ENCODE data around the gene SBK1. TPM values are rescaled to one million over a fixed set of nuclear protein-coding genes. Genes with fewer than 3 reads are reported as not detected.

The SBK1 gene
- total and polyA plus RNA-seq, 2 of the 4 experiments (the other 2 are of a cell fraction): under 0.01 to 0.05 TPM

DNA sequence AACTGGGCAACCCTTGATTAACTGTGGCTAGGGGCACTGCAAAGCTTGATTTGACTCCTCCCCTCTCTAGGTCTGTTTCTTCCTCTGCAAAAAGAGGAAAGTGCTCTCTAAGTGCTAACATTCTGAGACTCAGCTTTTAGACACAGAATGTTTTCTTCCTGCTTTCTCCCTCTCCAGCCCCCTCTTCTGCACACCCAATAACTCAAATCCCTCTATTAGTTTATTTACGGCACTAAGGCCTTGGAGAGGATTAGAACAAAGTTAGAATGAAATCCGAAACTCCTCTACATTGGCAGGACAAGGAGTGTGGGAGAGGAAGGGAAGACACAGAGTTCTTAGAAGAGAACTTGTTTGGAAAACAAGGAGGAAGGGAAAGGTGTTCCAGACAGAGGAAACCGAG lies 3.3 kb upstream of the SBK1 start:
- Histone ChIP-seq H4K20me1 (ENCODE audit: insufficient read depth, low read length) (0 out of 2 replicates have a peak, but pooled peaks cover 1% of the 10 kb centered on the region), H3K79me1 (ENCODE audit: low read depth in 1 of 2, low read length in 2 of 2) (no peaks in the 10 kb centered on the region), H2BK120ac (ENCODE audit: low read depth, low read length) (no peak overlapping the region), H4K5ac (ENCODE audit: low read depth, low read length) (no peak overlapping the region), H3K23ac (ENCODE audit: low read depth, low read length) (no peak overlapping the region), H2AK5ac (ENCODE audit: low read depth, low read length) (no peak overlapping the region), H3K4me2 (ENCODE audit: low read depth, low read length) (no peak overlapping the region), H3K18ac (ENCODE audit: low read depth, low read length) (no peak overlapping the region), H3K56ac (ENCODE audit: extremely low read depth, insufficient read depth, low read length) (no peak overlapping the region), H3K4me3 (ENCODE audit: insufficient read depth, low read depth, low read length) (no peak overlapping the region), H4K91ac (ENCODE audit: insufficient read depth, low read depth, low read length) (no peak overlapping the region), H3K14ac (replicated peaks; ENCODE audit: low read depth, low read length) (no peak overlapping the region), H3K36me3 (ENCODE audit: control insufficient read depth, insufficient read depth, low read length) (no peaks in the 10 kb centered on the region), H3K9me1 (ENCODE audit: insufficient read depth, low read length) (peaks cover 4% of the 10 kb centered on the region; the same call in 1 of the 2 replicates), H2AFZ (replicated peaks; ENCODE audit: low read length, poor library complexity) (no peak overlapping the region), H3K9ac (ENCODE audit: low read depth, low read length) (no peak overlapping the region), H2BK20ac (ENCODE audit: low read depth, low read length) (no peak overlapping the region), H3K27ac (ENCODE audit: insufficient read depth, low read length) (no peak overlapping the region), H2AK9ac (replicated peaks; ENCODE audit: low read depth, low read length, poor library complexity) (no peak overlapping the region), H4K8ac (ENCODE audit: low read depth in 2 of 2, low read length in 2 of 2) (no peak overlapping the region), H3K27me3 (ENCODE audit: control insufficient read depth, insufficient read depth, low read length) (peaks cover 37% of the 10 kb centered on the region), H3K9me3 (ENCODE audit: control insufficient read depth, insufficient read depth, low read length) (no peaks in the 10 kb centered on the region), H2BK15ac (ENCODE audit: low read depth, low read length) (no peak overlapping the region), H2BK5ac (ENCODE audit: low read depth, low read length, poor library complexity, severe bottlenecking) (no peak overlapping the region), H3K4ac (ENCODE audit: low read depth, low read length) (no peak overlapping the region), H3K4me1 (ENCODE audit: control insufficient read depth, insufficient read depth, low read length) (no peaks in the 10 kb centered on the region)
- ATAC-seq (ENCODE audit: low read depth) (no peak), DNase-seq (no peak)
- no TSS peak for BruUV-seq (replicated peaks)
- in situ Hi-C loops (cut with MboI; ENCODE audit: low sequenced_read_pairs) (no loop called here), intact Hi-C loops (cut with micrococcal nuclease) (no loop called here), dilution Hi-C loops (cut with HindIII; ENCODE audit: low sequenced_read_pairs, unreplicated experiment) (no loop called here)
- TF ChIP-seq, protein P1, sequence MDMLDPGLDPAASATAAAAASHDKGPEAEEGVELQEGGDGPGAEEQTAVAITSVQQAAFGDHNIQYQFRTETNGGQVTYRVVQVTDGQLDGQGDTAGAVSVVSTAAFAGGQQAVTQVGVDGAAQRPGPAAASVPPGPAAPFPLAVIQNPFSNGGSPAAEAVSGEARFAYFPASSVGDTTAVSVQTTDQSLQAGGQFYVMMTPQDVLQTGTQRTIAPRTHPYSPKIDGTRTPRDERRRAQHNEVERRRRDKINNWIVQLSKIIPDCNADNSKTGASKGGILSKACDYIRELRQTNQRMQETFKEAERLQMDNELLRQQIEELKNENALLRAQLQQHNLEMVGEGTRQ (IDR thresholded peaks at IDR 0.05; ENCODE audit: low read depth, low read length): no peak
- TF ChIP-seq, protein P2, sequence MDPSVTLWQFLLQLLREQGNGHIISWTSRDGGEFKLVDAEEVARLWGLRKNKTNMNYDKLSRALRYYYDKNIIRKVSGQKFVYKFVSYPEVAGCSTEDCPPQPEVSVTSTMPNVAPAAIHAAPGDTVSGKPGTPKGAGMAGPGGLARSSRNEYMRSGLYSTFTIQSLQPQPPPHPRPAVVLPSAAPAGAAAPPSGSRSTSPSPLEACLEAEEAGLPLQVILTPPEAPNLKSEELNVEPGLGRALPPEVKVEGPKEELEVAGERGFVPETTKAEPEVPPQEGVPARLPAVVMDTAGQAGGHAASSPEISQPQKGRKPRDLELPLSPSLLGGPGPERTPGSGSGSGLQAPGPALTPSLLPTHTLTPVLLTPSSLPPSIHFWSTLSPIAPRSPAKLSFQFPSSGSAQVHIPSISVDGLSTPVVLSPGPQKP (IDR thresholded peaks at IDR 0.05; ENCODE audit: borderline replicate concordance, low read depth, low read length): no peak
- no peak for TF ChIP-seq SMC3 (IDR thresholded peaks at IDR 0.05; ENCODE audit: low read depth, low read length)
- TF ChIP-seq MXI1 (IDR thresholded peaks at IDR 0.05; ENCODE audit: borderline replicate concordance, low read depth, low read length): no peak
- TF ChIP-seq CHD1 (IDR thresholded peaks at IDR 0.05; ENCODE audit: low read depth, low read length): no peak
- no peak for TF ChIP-seq FOS (IDR thresholded peaks at IDR 0.05; ENCODE audit: low read depth, low read length)
- TF ChIP-seq RAD21 (IDR thresholded peaks at IDR 0.05; ENCODE audit: low read length): no peak
- no peak for TF ChIP-seq CTCF (conservative IDR thresholded peaks at IDR 0.05; ENCODE audit: low read depth, low read length)
- no peak for TF ChIP-seq RCOR1 (IDR thresholded peaks at IDR 0.05; ENCODE audit: insufficient replicate concordance, low read length)
- TF ChIP-seq MAZ (IDR thresholded peaks at IDR 0.05; ENCODE audit: borderline replicate concordance, low read depth, low read length): no peak
- no peak for TF ChIP-seq NFE2L2 (IDR thresholded peaks at IDR 0.05; ENCODE audit: low read depth, low read length)
- no peak for TF ChIP-seq CEBPB (IDR thresholded peaks at IDR 0.05; ENCODE audit: low read depth, low read length)
- no peak for TF ChIP-seq RFX5 (IDR thresholded peaks at IDR 0.05; ENCODE audit: low read depth, low read length)
- no peak for TF ChIP-seq BHLHE40 (IDR thresholded peaks at IDR 0.05; ENCODE audit: low read depth, low read length)
- no peak for TF ChIP-seq POLR2A (IDR thresholded peaks at IDR 0.05; ENCODE audit: low read depth, low read length)
- TF ChIP-seq MAFK (IDR thresholded peaks at IDR 0.05; ENCODE audit: low read depth, low read length): no peak
- ChIA-PET POLR2A (ENCODE audit: unreplicated experiment) (no interaction called here), CTCF (no interaction called here)
- WGBS, 2 experiments (ENCODE audit: extremely low coverage in 2 of 2, insufficient read length in 1 of 2): 17% methylated on average over 1 of the region's 3 CpGs; no CpG with 5 or more reads in 1 of the 2 experiments

All from IMR-90 (cell line).